HepG2 (cell line): ENCODE measurements around the gene MLLT11. TPM values are rescaled to one million over a fixed set of nuclear protein-coding genes. Genes with fewer than 3 reads are reported as not detected.

Experiments used
- ATF7 ChIP-seq, 2 experiments: fragments of 450-650 bp in 1 of 2; sonication (generic) in 1 of 2; formaldehyde crosslinking in 1 of 2; IDR thresholded peaks; 2 replicates each; pipeline versions ENCODE4 v1.4.0 to v1.6.1; 2016 to 2020; ENCODE audit warnings: antibody characterized with exemption in 1 of 2, mild to moderate bottlenecking in 1 of 2, missing genetic modification reagents in 1 of 2
- ATF7-NPFF ChIP-seq: sonication (generic); formaldehyde crosslinking; IDR thresholded peaks from 2 replicates; pipeline ENCODE4 v1.8.1; 2023; ENCODE audit warnings: mild to moderate bottlenecking, low read depth, missing genetic modification reagents, moderate library complexity
- BRD4 ChIP-seq: sonication (generic); formaldehyde crosslinking; IDR thresholded peaks from 2 replicates; pipeline ENCODE4 v1.4.0; 2020; ENCODE audit warnings: missing genetic modification reagents
- DNMT3B ChIP-seq: conservative IDR thresholded peaks from 2 replicates; pipeline ENCODE4 v1.6.1; 2016; ENCODE audit warnings: missing biosample characterization, control low read depth
- EP300 ChIP-seq, 3 experiments: sonication (generic) in 1 of 3; formaldehyde crosslinking in 1 of 3; IDR thresholded peaks; 2 replicates each; pipeline versions ENCODE4 v1.5.1 to v1.6.1; 2011 to 2020; ENCODE audit warnings: low read depth in 2 of 3, low read length in 2 of 3, borderline replicate concordance in 1 of 3, improper control_type of control experiment in 1 of 3, mild to moderate bottlenecking in 1 of 3, missing genetic modification reagents in 1 of 3, moderate library complexity in 1 of 3
- EZH2 ChIP-seq: conservative IDR thresholded peaks from 2 replicates; pipeline ENCODE4 v1.6.1; 2012; ENCODE audit warnings: mild to moderate bottlenecking, low read depth, low read length, moderate library complexity
- HHEX ChIP-seq: IDR thresholded peaks from 2 replicates; pipeline ENCODE4 v1.6.1; 2016; ENCODE audit warnings: control low read depth
- HMG20A ChIP-seq: IDR thresholded peaks from 2 replicates; pipeline ENCODE4 v1.6.1; 2016; ENCODE audit warnings: borderline replicate concordance
- HOXD1 ChIP-seq: sonication (generic); formaldehyde crosslinking; IDR thresholded peaks from 2 replicates; pipeline ENCODE4 v1.5.0; 2020; ENCODE audit warnings: missing genetic modification reagents
- NFE2 ChIP-seq: sonication (generic); formaldehyde crosslinking; IDR thresholded peaks from 2 replicates; pipeline ENCODE4 v1.4.0; 2020; ENCODE audit warnings: missing genetic modification reagents
- ONECUT2 ChIP-seq: sonication (generic); formaldehyde crosslinking; IDR thresholded peaks from 2 replicates; pipeline ENCODE4 v1.4.0; 2020; ENCODE audit warnings: missing genetic modification reagents
- POLR2AphosphoS5 ChIP-seq: IDR thresholded peaks from 2 replicates; pipeline ENCODE4 v1.6.1; 2012; ENCODE audit warnings: low read depth, low read length
- ZFY ChIP-seq: sonication (generic); formaldehyde crosslinking; IDR thresholded peaks from 2 replicates; pipeline ENCODE4 v1.4.0; 2020; ENCODE audit warnings: missing genetic modification reagents
- ZNF773 ChIP-seq: sonication (generic); formaldehyde crosslinking; IDR thresholded peaks from 2 replicates; pipeline ENCODE4 v1.4.0; 2020; ENCODE audit warnings: missing genetic modification reagents, borderline replicate concordance
- polyA plus RNA-seq, 8 experiments: library from polyadenylated mRNA; depleted of rRNA in 3 of 8; stranded (reverse) in 7 of 8; unstranded in 1 of 8; fragments of >200 nt; fragmentation: Illumina TruSeq in 4 of 8; extraction: Trizol in 4 of 8; gene quantifications; 2 replicates each; pipeline versions ENCODE4 v1.2.1 to v1.2.3, GENCODE V29; 2011 to 2016; ENCODE audit warnings: low read depth in 4 of 8, missing spikeins in 1 of 8, mixed read lengths in 1 of 8; ENCODE audit not compliant: insufficient read depth in 1 of 8
- total RNA-seq, 5 experiments: library from RNA; depleted of rRNA; stranded (reverse); fragments of >200 nt; fragmentation: Illumina TruSeq; extraction: Trizol; gene quantifications; 2 replicates each; pipeline ENCODE4 v1.2.3, GENCODE V29; 2016; ENCODE audit warnings: low read depth in 1 of 5
- TF ChIP-seq, protein P1 (sequence below): sonication (generic); formaldehyde crosslinking; IDR thresholded peaks from 2 replicates; pipeline ENCODE4 v1.5.0; 2020; ENCODE audit warnings: mild to moderate bottlenecking, missing genetic modification reagents, borderline replicate concordance
- TF ChIP-seq, protein P2 (sequence below): sonication (generic); formaldehyde crosslinking; IDR thresholded peaks from 2 replicates; pipeline ENCODE4 v1.4.0; 2020; ENCODE audit warnings: mild to moderate bottlenecking, missing genetic modification reagents
- TF ChIP-seq, protein P3 (sequence below): sonication (generic); formaldehyde crosslinking; IDR thresholded peaks from 2 replicates; pipeline ENCODE4 v1.4.0; 2020; ENCODE audit warnings: missing genetic modification reagents, mild to moderate bottlenecking, borderline replicate concordance
- TF ChIP-seq, protein P4 (sequence below): sonication (generic); formaldehyde crosslinking; IDR thresholded peaks from 2 replicates; pipeline ENCODE4 v1.9.0; 2021; ENCODE audit warnings: missing genetic modification reagents, mild to moderate bottlenecking, borderline replicate concordance
- TF ChIP-seq, protein P5 (sequence below): sonication (generic); formaldehyde crosslinking; IDR thresholded peaks from 2 replicates; pipeline ENCODE4 v1.5.1; 2020; ENCODE audit warnings: mild to moderate bottlenecking, missing genetic modification reagents, moderate library complexity

The MLLT11 gene
- total and polyA plus RNA-seq, 2 of the 13 experiments (the other 11 are each of a cell fraction or from before 2014, with no cell fraction given), result 0.21 to 0.22 TPM

DNA sequence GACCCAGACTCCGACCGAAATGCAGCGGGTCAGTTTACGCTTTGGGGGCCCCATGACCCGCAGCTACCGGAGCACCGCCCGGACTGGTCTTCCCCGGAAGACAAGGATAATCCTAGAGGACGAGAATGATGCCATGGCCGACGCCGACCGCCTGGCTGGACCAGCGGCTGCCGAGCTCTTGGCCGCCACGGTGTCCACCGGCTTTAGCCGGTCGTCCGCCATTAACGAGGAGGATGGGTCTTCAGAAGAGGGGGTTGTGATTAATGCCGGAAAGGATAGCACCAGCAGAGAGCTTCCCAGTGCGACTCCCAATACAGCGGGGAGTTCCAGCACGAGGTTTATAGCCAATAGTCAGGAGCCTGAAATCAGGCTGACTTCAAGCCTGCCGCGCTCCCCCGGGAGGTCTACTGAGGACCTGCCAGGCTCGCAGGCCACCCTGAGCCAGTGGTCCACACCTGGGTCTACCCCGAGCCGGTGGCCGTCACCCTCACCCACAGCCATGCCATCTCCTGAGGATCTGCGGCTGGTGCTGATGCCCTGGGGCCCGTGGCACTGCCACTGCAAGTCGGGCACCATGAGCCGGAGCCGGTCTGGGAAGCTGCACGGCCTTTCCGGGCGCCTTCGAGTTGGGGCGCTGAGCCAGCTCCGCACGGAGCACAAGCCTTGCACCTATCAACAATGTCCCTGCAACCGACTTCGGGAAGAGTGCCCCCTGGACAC, 12.1 kb upstream of the MLLT11 start (continued):
- TF ChIP-seq HHEX (CRISPR knock-in tag), result no peak
- TF ChIP-seq ATF7-NPFF (CRISPR knock-in tag), result peak; percentile 35; the same call in 1 of the 2 replicates
- no peak for TF ChIP-seq HMG20A (CRISPR knock-in tag)
- TF ChIP-seq ONECUT2 (CRISPR knock-in tag), result no peak
- TF ChIP-seq, protein P1, sequence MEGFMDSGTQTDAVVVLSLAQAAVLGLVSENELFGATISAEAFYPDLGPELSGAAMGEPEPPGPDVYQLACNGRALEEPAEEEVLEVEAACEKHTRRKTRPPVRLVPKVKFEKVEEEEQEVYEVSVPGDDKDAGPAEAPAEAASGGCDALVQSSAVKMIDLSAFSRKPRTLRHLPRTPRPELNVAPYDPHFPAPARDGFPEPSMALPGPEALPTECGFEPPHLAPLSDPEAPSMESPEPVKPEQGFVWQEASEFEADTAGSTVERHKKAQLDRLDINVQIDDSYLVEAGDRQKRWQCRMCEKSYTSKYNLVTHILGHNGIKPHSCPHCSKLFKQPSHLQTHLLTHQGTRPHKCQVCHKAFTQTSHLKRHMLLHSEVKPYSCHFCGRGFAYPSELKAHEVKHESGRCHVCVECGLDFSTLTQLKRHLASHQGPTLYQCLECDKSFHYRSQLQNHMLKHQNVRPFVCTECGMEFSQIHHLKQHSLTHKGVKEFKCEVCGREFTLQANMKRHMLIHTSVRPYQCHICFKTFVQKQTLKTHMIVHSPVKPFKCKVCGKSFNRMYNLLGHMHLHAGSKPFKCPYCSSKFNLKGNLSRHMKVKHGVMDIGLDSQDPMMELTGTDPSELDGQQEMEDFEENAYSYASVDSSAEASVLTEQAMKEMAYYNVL (CRISPR knock-in tag), result peak; percentile 68; the same call in 1 of the 2 replicates
- TF ChIP-seq EZH2, result no peak
- no peak for TF ChIP-seq EP300 (IDR thresholded peaks at IDR 0.05; ENCODE audit: low read depth in 2 of 2, low read length in 2 of 2)
- TF ChIP-seq EP300 (CRISPR knock-in tag; IDR thresholded peaks at IDR 0.05; ENCODE audit: borderline replicate concordance), result no peak
- no peak for TF ChIP-seq ZNF773 (CRISPR knock-in tag)
- no peak for TF ChIP-seq BRD4 (CRISPR knock-in tag)
- TF ChIP-seq, protein P2, sequence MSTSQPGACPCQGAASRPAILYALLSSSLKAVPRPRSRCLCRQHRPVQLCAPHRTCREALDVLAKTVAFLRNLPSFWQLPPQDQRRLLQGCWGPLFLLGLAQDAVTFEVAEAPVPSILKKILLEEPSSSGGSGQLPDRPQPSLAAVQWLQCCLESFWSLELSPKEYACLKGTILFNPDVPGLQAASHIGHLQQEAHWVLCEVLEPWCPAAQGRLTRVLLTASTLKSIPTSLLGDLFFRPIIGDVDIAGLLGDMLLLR (CRISPR knock-in tag), result no peak
- TF ChIP-seq, protein P3, sequence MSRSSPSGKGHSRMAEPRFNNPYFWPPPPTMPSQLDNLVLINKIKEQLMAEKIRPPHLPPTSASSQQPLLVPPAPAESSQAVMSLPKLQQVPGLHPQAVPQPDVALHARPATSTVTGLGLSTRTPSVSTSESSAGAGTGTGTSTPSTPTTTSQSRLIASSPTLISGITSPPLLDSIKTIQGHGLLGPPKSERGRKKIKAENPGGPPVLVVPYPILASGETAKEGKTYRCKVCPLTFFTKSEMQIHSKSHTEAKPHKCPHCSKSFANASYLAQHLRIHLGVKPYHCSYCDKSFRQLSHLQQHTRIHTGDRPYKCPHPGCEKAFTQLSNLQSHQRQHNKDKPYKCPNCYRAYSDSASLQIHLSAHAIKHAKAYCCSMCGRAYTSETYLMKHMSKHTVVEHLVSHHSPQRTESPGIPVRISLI (CRISPR knock-in tag), result no peak
- TF ChIP-seq ATF7 (IDR thresholded peaks at IDR 0.05), result no peak
- 0 out of 2 replicates have a peak, but pooled peaks have one; percentile 13 for TF ChIP-seq ATF7 (CRISPR knock-in tag; IDR thresholded peaks at IDR 0.05)
- TF ChIP-seq, protein P4, sequence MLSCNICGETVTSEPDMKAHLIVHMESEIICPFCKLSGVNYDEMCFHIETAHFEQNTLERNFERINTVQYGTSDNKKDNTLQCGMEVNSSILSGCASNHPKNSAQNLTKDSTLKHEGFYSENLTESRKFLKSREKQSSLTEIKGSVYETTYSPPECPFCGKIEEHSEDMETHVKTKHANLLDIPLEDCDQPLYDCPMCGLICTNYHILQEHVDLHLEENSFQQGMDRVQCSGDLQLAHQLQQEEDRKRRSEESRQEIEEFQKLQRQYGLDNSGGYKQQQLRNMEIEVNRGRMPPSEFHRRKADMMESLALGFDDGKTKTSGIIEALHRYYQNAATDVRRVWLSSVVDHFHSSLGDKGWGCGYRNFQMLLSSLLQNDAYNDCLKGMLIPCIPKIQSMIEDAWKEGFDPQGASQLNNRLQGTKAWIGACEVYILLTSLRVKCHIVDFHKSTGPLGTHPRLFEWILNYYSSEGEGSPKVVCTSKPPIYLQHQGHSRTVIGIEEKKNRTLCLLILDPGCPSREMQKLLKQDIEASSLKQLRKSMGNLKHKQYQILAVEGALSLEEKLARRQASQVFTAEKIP (CRISPR knock-in tag), result no peak
- TF ChIP-seq POLR2AphosphoS5, result no peak
- TF ChIP-seq NFE2 (CRISPR knock-in tag), result no peak
- TF ChIP-seq DNMT3B, result no peak
- TF ChIP-seq HOXD1 (CRISPR knock-in tag), result peak; percentile 32; the same call in 1 of the 2 replicates
- TF ChIP-seq ZFY (CRISPR knock-in tag), result peak; percentile 62
- TF ChIP-seq, protein P5, sequence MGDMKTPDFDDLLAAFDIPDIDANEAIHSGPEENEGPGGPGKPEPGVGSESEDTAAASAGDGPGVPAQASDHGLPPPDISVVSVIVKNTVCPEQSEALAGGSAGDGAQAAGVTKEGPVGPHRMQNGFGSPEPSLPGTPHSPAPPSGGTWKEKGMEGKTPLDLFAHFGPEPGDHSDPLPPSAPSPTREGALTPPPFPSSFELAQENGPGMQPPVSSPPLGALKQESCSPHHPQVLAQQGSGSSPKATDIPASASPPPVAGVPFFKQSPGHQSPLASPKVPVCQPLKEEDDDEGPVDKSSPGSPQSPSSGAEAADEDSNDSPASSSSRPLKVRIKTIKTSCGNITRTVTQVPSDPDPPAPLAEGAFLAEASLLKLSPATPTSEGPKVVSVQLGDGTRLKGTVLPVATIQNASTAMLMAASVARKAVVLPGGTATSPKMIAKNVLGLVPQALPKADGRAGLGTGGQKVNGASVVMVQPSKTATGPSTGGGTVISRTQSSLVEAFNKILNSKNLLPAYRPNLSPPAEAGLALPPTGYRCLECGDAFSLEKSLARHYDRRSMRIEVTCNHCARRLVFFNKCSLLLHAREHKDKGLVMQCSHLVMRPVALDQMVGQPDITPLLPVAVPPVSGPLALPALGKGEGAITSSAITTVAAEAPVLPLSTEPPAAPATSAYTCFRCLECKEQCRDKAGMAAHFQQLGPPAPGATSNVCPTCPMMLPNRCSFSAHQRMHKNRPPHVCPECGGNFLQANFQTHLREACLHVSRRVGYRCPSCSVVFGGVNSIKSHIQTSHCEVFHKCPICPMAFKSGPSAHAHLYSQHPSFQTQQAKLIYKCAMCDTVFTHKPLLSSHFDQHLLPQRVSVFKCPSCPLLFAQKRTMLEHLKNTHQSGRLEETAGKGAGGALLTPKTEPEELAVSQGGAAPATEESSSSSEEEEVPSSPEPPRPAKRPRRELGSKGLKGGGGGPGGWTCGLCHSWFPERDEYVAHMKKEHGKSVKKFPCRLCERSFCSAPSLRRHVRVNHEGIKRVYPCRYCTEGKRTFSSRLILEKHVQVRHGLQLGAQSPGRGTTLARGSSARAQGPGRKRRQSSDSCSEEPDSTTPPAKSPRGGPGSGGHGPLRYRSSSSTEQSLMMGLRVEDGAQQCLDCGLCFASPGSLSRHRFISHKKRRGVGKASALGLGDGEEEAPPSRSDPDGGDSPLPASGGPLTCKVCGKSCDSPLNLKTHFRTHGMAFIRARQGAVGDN, result peak; percentile 92
